Mucosa of descending colon (tissue), 3 donors: ENCODE data around the gene SLC25A10. TPM values are rescaled to one million over a fixed set of nuclear protein-coding genes. Genes with fewer than 3 reads are reported as not detected.
"Not testable (repeated sequence)": the region's sequence is repeated elsewhere in the genome, so short reads cannot be mapped to it uniquely, and the experiment has no call there.

ENCODE experiments used
- ATAC-seq: fragments of 200-7000 bp; cut with Tn5 transposase; one replicate; pipeline ENCODE4 v1.9.1; 2020; ENCODE audit warnings: mild to moderate bottlenecking, moderate library complexity
- DNase-seq, 3 donors: peaks; one replicate each; pipeline ENCODE4 v3.0.0-alpha.2; 2020
- H3K36me3 ChIP-seq: fragments of 200-600 bp; one replicate; pipeline ENCODE4 v1.8.0; 2021; ENCODE audit warnings: low read depth, mild to moderate bottlenecking
- H3K4me1 ChIP-seq: fragments of 200-600 bp; one replicate; pipeline ENCODE4 v1.8.0; 2021; ENCODE audit warnings: low read depth, mild to moderate bottlenecking
- H3K4me3 ChIP-seq: fragments of 200-600 bp; one replicate; pipeline ENCODE4 v1.8.0; 2021; ENCODE audit warnings: mild to moderate bottlenecking
- H3K9me3 ChIP-seq: fragments of 200-600 bp; one replicate; pipeline ENCODE4 v1.8.0; 2021; ENCODE audit warnings: mild to moderate bottlenecking
- intact Hi-C, 2 donors: fragments of 100-400 bp; cut with DNase I in 1 of 2; cut with micrococcal nuclease in 1 of 2; formaldehyde crosslinking; loops; one replicate each; pipeline versions ENCODE4 v1.11.0 to v1.11.1; 2022; cut with DNase I, micrococcal nuclease
- total RNA-seq, 3 donors: library from RNA; stranded (reverse); fragmentation: NEBNext Ultra II Directional in 2 of 3; extraction: Animal tissue kit (Norgen Biotek cat#: 25700) in 2 of 3; gene quantifications; one replicate each; pipeline versions ENCODE4 v1.2.1 to v1.2.4, GENCODE V29; 2021 to 2023
- TF ChIP-seq, protein P1 (sequence below): fragments of 200-600 bp; IDR thresholded peaks from one replicate; pipeline ENCODE4 v1.8.0; 2022; ENCODE audit warnings: antibody characterized with exemption, mild to moderate bottlenecking
- donor health status: DM: no; HTN: no; CAD: no; lungs with moderate emphysema.
- donor health status: DM: no; HTN: no; CAD: no.
- donor health status: DM: no; HTN: yes; CAD: no.

The SLC25A10 gene
- total RNA-seq, 3 donors from 2014 or later: 22.9 to 61.6 (median 57.6) TPM

DNA sequence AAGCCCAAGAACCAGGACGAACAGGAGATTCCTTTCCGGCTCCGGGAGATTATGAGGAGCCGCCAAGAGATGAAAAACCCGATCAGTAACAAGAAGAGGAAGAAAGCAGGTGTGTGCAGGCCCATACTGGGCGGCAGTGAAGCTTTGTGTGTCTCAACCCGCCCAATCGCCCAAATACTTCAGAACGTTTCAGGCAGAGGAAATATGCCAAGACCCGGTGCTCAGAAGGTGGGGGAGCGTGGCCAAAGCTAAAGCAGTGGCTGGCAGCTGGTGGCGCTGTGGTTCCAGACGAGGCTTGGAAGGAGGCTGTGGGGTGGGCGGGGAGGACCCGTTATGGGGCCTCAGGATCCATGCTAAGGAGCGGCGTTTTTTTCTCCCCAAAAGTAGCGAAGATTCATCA is 44.3 kb upstream of the SLC25A10 start:
- no peaks in the 10 kb centered on the region for H3K9me3 ChIP-seq
- H3K4me3 ChIP-seq: no peak overlapping the region
- intact Hi-C loops: no loop called here
- H3K36me3 ChIP-seq: no peaks in the 10 kb centered on the region
- H3K4me1 ChIP-seq: peaks cover 17% of the 10 kb centered on the region
- TF ChIP-seq, protein P1, sequence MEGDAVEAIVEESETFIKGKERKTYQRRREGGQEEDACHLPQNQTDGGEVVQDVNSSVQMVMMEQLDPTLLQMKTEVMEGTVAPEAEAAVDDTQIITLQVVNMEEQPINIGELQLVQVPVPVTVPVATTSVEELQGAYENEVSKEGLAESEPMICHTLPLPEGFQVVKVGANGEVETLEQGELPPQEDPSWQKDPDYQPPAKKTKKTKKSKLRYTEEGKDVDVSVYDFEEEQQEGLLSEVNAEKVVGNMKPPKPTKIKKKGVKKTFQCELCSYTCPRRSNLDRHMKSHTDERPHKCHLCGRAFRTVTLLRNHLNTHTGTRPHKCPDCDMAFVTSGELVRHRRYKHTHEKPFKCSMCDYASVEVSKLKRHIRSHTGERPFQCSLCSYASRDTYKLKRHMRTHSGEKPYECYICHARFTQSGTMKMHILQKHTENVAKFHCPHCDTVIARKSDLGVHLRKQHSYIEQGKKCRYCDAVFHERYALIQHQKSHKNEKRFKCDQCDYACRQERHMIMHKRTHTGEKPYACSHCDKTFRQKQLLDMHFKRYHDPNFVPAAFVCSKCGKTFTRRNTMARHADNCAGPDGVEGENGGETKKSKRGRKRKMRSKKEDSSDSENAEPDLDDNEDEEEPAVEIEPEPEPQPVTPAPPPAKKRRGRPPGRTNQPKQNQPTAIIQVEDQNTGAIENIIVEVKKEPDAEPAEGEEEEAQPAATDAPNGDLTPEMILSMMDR: no peak
- ATAC-seq (no peak), DNase-seq (no peak)

DNA sequence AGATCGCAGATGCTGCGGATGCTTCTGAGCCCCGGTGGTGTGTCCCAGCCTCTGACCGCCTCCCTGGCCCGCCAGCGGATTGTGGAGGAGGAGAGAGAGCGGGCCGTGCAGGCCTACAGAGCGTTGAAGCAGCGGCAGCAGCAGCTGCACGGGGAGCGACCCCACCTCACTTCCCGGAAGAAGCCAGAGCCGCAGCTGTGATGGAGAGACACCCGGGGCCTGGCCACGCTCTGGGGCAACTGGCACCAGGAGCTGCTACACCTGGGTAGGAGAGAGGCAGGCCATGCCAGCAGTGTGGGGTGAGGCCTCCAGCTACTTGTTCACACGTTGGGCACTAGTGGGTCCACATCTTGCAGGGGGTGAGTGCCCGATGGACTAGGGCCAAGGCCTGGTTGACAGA is 39.6 kb upstream of the SLC25A10 start:
- Histone ChIP-seq H3K9me3 (no peaks in the 10 kb centered on the region), H3K4me3 (no peak overlapping the region), H3K36me3 (no peaks in the 10 kb centered on the region), H3K4me1 (peaks cover 6% of the 10 kb centered on the region)
- intact Hi-C loops: no loop called here
- TF ChIP-seq, protein P1: no peak
- no peak for DNase-seq
- ATAC-seq: peak; percentile 7

DNA sequence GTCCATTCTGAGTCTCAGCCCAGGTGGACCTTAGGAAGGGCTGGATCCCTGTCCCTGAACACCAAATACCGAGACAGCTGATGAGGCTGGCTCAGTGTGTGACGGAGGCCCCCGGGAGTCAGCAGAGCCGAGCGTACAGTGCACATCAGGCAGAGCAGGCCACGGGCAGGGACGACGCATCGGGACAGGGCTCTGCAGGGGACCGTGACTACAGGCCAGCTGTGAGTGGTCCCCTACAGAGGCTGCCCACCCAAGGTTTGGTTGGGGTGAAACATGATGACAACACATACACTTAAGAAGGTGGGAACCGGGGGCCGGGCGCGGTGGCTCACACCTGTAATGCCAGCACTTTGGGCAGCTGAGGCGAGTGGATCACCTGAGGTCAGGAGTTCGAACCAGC is 39.1 kb upstream of the SLC25A10 start:
- TF ChIP-seq, protein P1: no peak
- no peaks in the 10 kb centered on the region for H3K36me3 ChIP-seq
- no peak overlapping the region for H3K4me3 ChIP-seq
- H3K9me3 ChIP-seq: no peaks in the 10 kb centered on the region
- peaks cover 2% of the 10 kb centered on the region for H3K4me1 ChIP-seq
- DNase-seq (no peak), ATAC-seq (no peak)
- intact Hi-C loops: no loop called here

DNA sequence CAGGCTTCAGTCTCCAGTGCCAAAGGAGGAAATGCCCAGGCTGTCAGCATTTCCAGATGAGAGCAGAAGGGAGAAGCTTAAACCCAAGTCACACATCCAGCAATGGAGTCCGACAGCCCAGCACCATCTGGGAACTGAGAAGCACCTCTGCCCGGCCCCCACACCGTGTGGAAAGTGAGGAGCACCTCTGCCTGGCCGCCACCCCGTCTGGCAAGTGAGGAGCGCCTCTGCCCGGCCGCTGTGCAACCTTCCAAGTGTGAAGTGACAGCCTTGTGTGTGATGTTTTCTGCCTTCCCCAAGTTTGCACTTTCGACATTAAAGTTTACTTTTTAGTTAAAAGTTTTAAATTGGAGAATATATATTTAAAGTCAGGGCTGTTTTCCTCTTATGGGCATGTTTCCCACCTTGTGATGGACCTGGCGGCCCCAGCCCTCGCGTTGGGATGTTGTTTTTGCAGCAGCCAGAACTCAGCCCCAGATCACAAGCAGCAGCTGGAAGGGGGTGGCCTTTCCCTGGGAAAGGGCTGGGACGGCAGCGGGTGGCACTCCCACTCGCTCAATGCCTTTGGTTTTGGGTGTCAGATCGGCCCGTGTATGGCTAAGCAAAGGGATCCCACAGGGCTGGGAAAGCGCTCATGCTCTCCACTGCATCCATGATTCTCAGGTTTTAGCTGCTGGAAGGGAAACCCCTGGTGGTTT is 38.4 kb upstream of the SLC25A10 start:
- Histone ChIP-seq H3K9me3 (no peaks in the 10 kb centered on the region), H3K36me3 (no peaks in the 10 kb centered on the region), H3K4me1 (no peaks in the 10 kb centered on the region), H3K4me3 (no peak overlapping the region)
- no peak for ATAC-seq
- DNase-seq: no peak
- TF ChIP-seq, protein P1: no peak
- intact Hi-C loops: no loop called here

DNA sequence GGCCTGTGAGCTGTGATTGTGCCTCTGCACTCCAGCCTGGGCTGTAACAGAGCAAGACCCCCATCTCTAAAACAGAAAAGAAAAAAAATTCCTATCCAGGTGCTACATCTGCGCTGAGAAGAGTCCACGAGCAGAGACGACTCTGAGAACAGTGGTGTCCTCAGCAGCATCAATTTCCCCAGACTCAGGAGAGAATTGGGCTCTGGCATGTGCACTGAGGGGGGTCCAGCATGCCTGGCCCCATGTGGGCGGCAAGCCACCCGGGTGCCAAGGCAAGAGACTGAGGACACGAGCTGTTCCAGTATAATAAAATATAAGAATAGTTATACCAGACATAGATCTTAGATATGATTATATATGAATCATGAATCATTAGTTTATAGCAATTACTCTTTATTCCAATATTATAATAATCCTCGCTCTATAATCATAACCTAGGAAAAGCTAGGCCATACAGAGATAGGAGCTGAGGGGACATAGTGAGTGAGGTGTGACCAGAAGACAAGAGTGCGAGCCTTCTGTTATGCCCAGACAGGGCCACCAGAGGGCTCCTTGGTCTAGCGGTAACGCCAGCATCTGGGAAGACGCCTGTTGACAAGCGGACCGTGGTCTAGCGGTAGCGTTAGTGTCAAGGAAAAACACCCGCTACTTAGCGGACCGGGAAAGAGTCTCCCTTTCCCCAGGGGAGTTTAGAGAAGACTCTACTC is 36.4 kb upstream of the SLC25A10 start:
- H3K4me1 ChIP-seq, H3K36me3 ChIP-seq, intact Hi-C loops, H3K9me3 ChIP-seq, H3K4me3 ChIP-seq, ATAC-seq: not testable (repeated sequence)
- DNase-seq: peak in 2 of 3 donors; percentile 31 to 54
- TF ChIP-seq, protein P1: peak; percentile 48
